ENCODE data around the gene OR2A14. TPM values are rescaled to one million over a fixed set of nuclear protein-coding genes. Genes with fewer than 3 reads are reported as not detected.
"Not testable (repeated sequence)": the region's sequence is repeated elsewhere in the genome, so short reads cannot be mapped to it uniquely, and the experiment has no call there.

OR2A14 gene
- total RNA-seq, 1 donor from 2014 or later, result not detected

GRCh38 chr7:144158861-144159260, 35.9 kb downstream of the OR2A14 start:
- no peak for ATAC-seq

GRCh38 chr7:144164784-144165183, 41.8 kb downstream of the OR2A14 start:
- ATAC-seq, result no peak

GRCh38 chr7:144171594-144172350, 48.8 kb downstream of the OR2A14 start:
- ATAC-seq, result not testable (repeated sequence)

GRCh38 chr7:144174613-144175012, 51.6 kb downstream of the OR2A14 start:
- no peak for ATAC-seq

GRCh38 chr7:144178380-144179164, 55.6 kb downstream of the OR2A14 start:
- peak; percentile 72 for ATAC-seq

GRCh38 chr7:144179165-144179479, 56.1 kb downstream of the OR2A14 start:
- ATAC-seq, result not testable (repeated sequence)

Other genes with a start within 250 kb of the OR2A14 start
- gene TCAF1, start 221.0 kb upstream of the OR2A14 start, total RNA-seq, result 12.6 TPM
- gene OR2F2, start 187.9 kb upstream of the OR2A14 start, total RNA-seq, result not detected
- not detected for gene OR2F1, start 168.3 kb upstream of the OR2A14 start, total RNA-seq
- not detected for gene OR6B1, start 122.9 kb upstream of the OR2A14 start, total RNA-seq
- gene OR2A5, start 74.2 kb upstream of the OR2A14 start, total RNA-seq, result not detected
- gene OR2A25, start 53.4 kb upstream of the OR2A14 start, total RNA-seq, result not detected
- not detected for gene OR2A12, start 36.9 kb upstream of the OR2A14 start, total RNA-seq
- gene OR2A2, start 13.6 kb upstream of the OR2A14 start, total RNA-seq, result not detected
- 3.1 TPM for gene CTAGE4, start 60.3 kb downstream of the OR2A14 start, total RNA-seq
- gene ARHGEF35, start 72.7 kb downstream of the OR2A14 start, total RNA-seq, result 19.7 TPM
- not detected for gene OR2A42, start 116.4 kb downstream of the OR2A14 start, total RNA-seq
- 5.7 TPM for gene OR2A7, start 141.6 kb downstream of the OR2A14 start, total RNA-seq
- gene CTAGE8, start 146.1 kb downstream of the OR2A14 start, total RNA-seq, result 1.8 TPM
- gene OR2A1, start 189.2 kb downstream of the OR2A14 start, total RNA-seq, result not detected
- gene ARHGEF5, start 232.2 kb downstream of the OR2A14 start, total RNA-seq, result 47.0 TPM